HG02642 (cell line): ENCODE data around the gene VASP.

Source experiments
- ATAC-seq: cut with Tn5 transposase; IDR thresholded peaks from one replicate; pipeline ENCODE4 v1.9.1; 2021; ENCODE audit warnings: mild to moderate bottlenecking; ENCODE audit not compliant: unreplicated experiment, poor library complexity

The VASP gene

DNA sequence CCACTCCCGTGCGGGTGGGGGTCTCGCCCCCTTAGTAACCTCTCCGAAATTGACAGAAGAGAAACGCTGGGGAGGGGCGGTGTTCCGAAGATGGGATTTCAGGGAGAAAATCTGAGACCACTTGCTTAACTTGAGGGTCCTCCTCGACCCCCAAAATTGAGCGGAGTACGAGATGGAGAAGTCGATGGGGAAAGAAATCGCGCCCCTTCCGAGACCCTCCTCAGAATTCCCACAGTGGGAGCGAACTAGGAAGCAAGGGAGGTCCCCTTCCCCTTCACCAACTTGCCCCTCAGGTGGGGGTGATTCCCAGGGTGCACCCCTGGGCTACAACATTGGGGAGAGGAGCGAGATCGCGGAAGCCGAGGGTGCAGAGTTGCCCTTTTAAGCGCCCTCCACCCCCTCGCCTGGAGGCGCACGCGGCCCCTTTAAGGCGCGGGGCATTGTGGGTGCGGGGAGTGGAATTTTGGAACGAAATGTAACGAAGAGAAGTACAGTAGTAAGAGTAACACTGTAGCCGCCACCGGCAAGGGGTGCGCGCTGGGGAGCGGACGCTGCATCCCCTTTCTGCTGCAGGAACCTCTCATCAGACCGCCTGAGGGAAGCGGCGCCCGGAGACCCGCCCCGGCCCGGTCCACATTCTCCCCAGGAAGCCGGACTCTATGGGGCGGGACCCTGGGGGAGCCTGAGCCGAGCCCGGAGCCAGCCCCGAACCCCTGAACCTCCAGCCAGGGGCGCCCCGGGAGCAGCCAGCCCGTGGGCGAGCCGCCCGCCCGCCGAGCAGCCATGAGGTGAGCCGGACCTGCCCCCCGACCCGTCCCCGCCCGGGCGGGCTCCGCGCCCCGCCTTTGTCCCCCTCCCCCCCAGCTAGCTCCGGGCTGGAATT is at the start of gene VASP:
TSS of gene VASP (plus strand) at position 491 of the 883 bp plus-strand sequence. CDS start at position 784, 293 bp downstream.
- peak; percentile 48 for ATAC-seq

DNA sequence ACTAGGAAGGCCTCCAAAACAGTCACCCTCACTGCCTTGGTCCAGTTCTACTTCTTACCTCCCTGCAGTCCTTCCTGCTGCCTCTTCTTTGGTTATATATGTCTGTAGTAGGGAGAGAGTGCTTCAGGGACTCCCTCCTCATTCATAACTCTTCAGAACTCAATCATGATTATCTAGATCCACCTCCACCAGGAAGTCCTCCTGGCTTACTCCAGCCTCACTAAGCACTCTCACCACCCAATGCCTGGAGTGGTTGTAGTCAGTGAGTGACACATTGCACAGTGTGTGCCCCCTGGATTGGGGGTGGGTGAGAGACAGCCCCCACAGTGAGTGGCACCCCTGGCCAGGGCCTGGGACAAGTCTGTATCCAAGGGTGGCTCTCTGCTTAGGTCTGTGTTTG is 49.5 kb upstream of the VASP start:
- ATAC-seq, result no peak

DNA sequence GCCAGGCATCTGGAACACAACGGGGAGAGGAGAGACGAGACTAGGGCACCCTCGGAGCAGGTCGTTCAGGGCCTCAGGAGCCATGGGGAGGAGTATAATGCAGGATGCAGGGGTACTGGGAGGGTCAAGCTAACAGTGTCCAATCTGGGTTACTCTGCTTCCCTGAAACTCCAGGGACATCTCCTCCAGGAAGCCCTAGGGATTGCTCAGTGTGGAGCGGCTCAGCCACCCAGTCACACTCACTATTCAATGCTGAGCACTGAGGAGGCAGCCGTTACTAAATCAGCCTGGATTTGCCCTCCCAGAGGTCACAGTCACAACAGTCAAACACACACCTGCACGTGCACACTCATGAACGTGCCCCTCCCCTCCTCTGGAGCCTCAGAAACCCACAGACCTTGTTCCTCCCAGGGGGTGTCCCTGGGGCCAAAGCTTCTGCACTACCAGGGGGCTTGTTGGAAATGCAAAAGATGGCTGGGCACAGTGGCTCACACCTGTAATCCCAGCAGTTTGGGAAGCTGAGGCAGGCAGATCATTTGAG is 46.4 kb upstream of the VASP start:
- ATAC-seq, result no peak

DNA sequence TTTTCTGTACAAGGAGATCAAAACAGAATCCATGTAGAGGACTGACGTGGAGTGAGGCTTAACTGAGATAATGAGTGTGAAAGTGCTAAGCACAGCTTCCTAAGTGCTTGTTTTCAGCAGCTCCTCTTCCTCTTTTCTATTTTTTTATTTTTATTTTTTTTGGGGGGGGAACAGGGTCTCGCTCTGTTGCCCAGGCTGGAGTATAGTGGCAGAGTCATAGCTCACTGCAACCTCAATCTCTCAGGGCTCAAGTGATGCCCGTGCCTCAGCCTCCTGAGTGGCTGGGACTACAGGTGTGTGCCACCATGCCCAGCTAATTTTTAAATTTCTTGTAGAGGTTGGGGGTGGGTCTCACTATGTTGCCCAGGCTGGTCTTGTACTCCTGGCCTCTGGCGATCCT is 45.1 kb upstream of the VASP start:
- ATAC-seq, result no peak

DNA sequence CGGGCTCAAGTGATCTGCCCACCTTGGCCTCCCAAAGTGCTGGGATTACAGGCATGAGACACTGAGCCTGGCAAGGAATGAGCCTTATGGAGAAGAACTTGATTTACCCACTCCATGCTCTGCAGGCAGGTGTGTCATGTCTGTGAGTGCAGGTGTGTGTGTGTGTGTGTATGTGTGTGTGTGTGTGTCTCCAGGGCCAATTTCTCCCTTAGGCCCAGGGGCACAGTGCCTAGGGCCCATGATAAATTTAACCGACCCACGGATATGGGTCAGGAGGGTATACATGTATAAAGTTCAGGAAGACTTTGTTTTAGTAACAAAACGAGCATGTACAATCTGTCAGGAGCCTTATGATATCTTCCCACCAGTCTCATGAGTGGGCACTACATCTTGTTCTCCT is 44.0 kb upstream of the VASP start:
- no peak for ATAC-seq

DNA sequence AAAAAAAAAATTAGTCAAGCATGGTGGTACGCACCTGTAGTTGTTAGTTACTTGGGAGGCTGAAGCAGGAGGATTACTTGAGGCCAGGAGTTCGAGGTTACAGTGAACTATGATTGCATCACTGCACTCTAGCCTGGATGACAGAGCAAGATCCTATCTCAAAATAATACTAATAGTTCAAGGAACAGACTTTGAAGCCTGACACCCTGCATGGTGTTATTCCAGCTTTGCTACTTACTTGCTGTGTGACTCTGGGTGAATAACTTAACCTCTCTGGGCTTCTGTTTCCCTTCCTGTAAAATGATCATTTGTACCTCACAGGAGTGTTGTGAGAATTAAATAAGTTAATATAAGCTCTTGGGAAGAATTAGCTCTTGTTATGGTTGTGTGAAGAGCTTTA is 43.0 kb upstream of the VASP start:
- no peak for ATAC-seq

DNA sequence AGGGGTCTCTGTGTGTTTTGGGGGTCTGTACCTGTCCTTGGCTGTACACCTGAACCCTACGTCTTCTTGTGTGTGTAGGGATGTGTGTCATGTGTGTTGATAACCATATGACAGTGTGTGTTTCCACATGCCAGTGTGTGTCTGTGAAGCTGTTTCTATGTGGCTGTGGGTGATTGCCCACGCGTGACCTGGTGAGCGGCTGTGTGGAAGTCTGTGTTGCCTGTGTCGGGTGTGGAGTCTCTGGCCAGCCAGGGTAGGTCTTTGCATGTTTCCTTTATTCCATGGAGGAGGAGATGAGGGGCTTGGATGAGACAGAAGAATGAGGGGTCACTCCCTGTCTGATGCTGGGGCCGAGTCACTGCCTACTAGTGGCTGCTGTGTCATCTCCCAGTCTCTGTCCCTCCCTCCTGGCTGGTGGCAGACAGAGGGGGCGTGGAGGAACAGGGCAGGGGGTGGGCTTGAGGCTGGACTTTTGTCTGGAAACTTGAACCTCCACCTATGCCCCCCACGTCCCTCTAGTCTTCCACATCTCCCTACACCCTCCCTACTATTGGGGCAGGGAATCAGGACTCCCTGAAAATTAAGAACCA is 42.3 kb upstream of the VASP start:
- ATAC-seq, result no peak

DNA sequence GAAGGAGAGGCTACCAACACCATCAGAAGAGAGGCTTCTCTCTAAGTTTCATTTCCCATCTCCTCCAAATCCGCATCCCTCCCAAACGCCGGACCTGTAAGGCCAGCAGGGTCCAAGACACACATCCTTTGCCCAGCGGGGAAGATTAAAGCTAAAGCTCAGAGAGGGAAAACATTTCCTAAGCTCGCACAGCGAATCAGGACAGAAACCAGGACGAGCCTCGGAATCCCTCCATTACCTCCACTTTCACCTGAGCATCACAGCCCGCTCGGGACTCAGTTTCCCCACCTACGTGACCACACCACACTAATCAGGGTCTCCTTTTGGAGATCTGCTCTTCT is 40.2 kb upstream of the VASP start:
- no peak for ATAC-seq

DNA sequence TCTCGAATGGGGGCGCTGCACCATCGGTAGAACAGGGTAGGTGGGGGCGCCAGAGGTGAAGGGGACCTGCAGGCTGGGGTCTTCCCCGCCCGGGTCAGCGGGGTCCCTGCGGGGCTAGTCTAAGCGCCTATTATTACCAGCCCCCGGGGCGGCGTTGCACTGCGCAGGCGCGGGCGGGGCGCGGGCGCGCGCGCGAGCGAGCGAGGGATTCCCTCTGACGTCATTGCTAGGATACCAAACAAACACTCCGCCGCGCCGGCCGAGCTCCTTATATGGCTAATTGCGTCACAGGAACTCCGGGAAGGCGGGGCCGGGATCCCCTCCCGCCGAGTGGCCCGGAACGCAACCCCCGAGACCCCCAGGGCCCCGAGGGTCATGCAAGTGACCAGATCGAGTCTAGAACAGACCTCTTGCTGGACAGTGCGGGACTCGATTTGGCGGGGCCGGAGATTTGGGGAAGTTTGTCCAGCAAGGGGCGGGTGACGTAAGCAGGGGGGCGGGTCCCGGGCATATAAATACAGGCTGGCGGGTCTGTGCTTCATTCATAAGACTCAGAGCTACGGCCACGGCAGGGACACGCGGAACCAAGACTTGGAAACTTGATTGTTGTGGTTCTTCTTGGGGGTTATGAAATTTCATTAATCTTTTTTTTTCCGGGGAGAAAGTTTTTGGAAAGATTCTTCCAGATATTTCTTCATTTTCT is 39.7 kb upstream of the VASP start, which contains the start of gene FOSB:
TSS of gene FOSB (plus strand) at position 541 of the 703 bp plus-strand sequence. CDS start 591 bp downstream, outside the sequence.
- peak; percentile 54 for ATAC-seq

DNA sequence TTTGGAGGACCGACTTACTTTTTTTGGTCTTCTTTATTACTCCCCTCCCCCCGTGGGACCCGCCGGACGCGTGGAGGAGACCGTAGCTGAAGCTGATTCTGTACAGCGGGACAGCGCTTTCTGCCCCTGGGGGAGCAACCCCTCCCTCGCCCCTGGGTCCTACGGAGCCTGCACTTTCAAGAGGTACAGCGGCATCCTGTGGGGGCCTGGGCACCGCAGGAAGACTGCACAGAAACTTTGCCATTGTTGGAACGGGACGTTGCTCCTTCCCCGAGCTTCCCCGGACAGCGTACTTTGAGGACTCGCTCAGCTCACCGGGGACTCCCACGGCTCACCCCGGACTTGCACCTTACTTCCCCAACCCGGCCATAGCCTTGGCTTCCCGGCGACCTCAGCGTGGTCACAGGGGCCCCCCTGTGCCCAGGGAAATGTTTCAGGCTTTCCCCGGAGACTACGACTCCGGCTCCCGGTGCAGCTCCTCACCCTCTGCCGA is 39.1 kb upstream of the VASP start:
- ATAC-seq, result no peak

DNA sequence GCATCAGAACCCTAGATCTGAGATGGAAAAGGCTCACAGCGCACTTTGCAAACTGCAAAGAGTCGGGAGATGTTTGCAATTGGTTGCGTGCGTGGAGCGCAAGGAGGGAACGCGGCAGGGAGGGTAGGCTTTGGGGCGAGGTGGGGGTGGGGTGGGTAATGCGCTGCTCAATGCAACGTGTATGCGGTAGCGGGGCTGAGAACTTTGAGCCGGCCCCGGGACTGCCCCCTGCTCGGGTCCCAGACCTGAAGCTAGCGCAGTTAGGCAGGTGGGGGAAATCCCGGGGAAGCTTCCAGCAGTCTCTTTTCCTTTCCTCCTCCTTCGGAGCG is 38.5 kb upstream of the VASP start:
- ATAC-seq, result peak; percentile 28

DNA sequence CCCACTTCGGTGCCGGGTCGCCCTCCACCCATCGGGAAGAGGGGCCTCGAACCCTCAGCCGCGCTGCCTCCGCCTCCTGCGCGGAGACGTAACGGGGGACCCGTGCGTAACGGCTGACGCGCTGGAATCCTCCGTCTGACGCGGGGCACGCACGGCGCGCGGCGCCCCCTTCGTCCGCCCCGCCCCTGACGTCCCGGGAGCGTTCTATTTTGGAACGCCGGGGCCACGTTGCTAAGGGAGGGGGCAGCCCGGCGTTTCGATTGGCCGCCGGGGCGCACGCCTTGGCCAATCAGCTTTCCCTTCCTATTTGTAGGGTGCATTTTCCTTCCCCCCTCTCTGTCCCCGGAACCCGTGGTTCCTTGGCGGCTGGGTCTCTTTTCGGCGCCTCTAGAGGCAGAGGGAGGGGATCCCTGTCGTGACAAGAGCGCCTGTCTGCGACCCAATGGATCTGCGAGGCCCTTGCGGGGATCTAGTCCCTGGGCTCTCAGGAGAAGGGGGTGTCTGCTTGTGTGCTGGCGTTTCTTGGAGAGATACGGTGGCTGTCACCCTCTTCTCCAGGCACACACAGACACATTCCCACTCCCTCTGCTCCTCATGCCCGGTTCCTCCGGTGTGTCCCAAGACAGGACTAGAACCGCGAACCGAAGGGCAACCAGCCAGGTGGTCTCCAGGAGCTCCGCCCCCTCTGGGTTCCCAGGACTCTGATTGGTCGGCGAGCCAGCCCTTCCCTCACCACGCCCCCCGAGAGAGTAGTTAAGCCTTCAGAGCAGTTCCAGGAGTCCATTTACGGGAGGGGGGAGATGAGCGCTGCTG is 37.9 kb upstream of the VASP start:
- ATAC-seq, result peak; percentile 64

DNA sequence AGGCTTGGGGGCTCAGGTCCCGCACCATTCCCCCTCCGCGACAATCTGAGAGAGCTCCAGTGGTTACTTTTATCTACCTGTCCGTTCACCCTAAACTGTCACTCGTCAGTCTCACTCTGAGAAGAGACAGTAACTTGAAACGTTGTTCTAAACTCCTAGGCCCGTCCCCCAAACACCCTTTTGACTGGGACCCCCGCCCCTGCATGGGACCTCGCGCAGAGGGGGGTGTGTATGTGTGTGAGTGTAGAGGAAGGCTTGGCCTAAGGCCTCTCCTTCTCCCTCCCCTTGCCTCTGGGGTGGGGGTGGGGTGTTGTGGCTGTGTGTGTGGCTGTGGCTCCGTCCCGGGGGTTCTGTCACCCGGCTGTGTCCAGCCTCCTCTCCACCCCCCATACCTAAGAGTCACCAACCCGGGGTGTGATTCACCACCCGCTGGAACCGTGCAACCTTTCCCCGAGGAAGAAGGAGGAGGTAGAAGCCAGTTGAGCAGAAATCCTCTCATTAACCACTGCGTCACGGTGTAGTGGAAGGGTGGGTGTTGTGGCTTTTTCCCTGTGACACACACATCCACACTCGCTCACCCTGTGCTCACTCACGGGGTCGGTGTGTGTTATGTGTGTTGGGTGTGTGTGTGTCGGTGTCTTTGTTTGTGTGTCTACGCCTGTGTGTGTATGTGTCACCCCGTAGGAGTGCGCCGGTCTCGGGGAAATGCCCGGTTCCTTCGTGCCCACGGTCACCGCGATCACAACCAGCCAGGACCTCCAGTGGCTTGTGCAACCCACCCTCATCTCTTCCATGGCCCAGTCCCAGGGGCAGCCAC is 37.1 kb upstream of the VASP start:
- ATAC-seq, result no peak

DNA sequence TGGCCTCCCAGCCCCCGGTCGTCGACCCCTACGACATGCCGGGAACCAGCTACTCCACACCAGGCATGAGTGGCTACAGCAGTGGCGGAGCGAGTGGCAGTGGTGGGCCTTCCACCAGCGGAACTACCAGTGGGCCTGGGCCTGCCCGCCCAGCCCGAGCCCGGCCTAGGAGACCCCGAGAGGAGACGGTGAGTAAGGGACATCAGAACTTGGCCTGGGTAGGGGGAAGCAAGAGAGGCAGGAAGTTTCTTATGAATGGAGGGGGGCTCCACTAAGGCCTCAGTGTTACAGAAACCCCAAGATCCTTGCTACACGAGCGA is 36.6 kb upstream of the VASP start:
- ATAC-seq, result no peak

DNA sequence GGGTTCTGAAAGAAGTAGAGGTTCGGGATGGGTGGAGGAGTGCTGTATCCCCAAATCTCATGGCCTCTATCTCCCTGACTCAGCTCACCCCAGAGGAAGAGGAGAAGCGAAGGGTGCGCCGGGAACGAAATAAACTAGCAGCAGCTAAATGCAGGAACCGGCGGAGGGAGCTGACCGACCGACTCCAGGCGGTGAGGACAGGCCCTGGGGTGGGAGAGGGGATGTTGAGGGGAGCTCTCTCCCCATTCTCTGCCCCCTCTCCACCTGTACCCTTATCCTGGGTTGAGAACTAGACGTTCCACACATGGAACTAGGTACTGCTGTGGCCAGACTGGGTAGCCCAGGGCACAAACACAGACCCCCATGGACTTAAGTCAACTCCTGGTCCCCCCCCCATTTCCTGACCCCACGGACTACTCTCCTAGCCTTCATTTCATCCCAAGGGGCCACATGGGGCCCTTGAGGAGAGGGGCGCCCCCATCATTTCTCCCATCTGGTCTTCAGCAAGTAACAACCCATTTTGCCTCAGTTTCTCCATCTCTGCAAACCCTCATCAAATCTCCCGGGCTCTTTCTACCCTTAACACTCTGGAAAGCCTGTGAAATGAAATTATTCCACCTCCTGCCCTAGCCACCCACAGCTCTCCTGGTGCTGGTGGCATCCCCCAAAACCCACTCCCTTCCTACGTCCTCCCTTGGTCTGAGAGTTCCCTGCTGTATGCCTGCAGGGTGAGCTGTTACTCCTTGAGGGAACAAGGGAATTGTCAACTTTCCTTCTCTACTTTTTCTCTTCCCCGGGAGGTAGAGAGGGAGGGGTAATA is 36.0 kb upstream of the VASP start:
- no peak for ATAC-seq

DNA sequence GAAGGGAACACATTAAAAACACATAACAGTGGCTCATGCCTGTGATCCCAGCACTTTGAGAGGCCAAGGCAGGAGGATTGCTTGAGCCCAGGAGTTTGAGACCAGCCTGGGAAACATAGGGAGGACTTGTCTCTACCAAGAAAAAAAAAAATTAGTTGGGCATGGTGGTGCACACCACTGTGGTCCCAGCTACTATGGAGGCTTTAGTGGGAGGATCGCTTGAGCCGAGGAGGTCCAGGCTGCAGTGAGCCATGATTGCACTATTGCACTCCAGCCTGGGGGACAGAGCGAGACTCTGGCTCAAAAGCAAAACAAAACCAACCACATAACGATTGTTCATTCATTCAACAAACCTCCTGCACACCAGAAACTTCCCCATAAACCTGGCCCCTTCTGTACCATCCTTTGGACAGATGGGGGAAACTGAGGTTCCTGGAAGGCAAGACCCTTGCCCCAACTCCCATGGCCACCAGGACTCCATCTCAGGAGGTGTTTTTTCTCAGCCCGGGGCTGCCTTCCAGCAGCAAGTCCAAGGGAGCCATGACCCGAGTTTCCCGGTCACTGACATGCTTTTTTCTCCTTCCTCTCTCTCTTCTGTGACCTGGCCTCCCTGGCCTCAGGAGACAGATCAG is 35.2 kb upstream of the VASP start:
- no peak for ATAC-seq

DNA sequence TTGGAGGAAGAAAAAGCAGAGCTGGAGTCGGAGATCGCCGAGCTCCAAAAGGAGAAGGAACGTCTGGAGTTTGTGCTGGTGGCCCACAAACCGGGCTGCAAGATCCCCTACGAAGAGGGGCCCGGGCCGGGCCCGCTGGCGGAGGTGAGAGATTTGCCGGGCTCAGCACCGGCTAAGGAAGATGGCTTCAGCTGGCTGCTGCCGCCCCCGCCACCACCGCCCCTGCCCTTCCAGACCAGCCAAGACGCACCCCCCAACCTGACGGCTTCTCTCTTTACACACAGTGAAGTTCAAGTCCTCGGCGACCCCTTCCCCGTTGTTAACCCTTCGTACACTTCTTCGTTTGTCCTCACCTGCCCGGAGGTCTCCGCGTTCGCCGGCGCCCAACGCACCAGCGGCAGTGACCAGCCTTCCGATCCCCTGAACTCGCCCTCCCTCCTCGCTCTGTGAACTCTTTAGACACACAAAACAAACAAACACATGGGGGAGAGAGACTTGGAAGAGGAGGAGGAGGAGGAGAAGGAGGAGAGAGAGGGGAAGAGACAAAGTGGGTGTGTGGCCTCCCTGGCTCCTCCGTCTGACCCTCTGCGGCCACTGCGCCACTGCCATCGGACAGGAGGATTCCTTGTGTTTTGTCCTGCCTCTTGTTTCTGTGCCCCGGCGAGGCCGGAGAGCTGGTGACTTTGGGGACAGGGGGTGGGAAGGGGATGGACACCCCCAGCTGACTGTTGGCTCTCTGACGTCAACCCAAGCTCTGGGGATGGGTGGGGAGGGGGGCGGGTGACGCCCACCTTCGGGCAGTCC is 34.5 kb upstream of the VASP start:
- no peak for ATAC-seq

DNA sequence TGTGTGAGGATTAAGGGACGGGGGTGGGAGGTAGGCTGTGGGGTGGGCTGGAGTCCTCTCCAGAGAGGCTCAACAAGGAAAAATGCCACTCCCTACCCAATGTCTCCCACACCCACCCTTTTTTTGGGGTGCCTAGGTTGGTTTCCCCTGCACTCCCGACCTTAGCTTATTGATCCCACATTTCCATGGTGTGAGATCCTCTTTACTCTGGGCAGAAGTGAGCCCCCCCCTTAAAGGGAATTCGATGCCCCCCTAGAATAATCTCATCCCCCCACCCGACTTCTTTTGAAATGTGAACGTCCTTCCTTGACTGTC is 34.0 kb upstream of the VASP start:
- ATAC-seq, result no peak
